ENCODE measurements around the gene UBAC2. TPM values are rescaled to one million over a fixed set of nuclear protein-coding genes. Genes with fewer than 3 reads are reported as not detected.

The UBAC2 gene
- total RNA-seq, 2 experiments from 2014 or later: 26.8 to 28.5 TPM

- intact Hi-C loops (cut with micrococcal nuclease; ENCODE audit: unreplicated experiment): no loop called here
- peaks cover 66% of the 10 kb centered on the region for H3K4me1 ChIP-seq (ENCODE audit: insufficient read depth, low read length, poor library complexity, severe bottlenecking)
- no TSS peak for BruUV-seq (replicated peaks)
- H3K79me2 ChIP-seq (ENCODE audit: insufficient read depth, low read depth, low read length): peaks cover 84% of the 10 kb centered on the region
- peak overlapping the region; percentile 64 for H3K4me3 ChIP-seq (ENCODE audit: low read depth, low read length, poor library complexity, severe bottlenecking)
- ChIA-PET CTCF (ENCODE audit: unreplicated experiment) (interaction anchor here (1.0 kb wide), 1 partner anchor 13 kb away, joined by 3 read pairs; no protein-coding TSS in a partner anchor), POLR2A (interaction anchor here (1.2 to 1.8 kb wide), 5 partner anchors 9 to 53 kb away, joined by 3 to 5 read pairs (median 4); partner anchors contain the start of gene GPR18)
- TF ChIP-seq, protein P1, sequence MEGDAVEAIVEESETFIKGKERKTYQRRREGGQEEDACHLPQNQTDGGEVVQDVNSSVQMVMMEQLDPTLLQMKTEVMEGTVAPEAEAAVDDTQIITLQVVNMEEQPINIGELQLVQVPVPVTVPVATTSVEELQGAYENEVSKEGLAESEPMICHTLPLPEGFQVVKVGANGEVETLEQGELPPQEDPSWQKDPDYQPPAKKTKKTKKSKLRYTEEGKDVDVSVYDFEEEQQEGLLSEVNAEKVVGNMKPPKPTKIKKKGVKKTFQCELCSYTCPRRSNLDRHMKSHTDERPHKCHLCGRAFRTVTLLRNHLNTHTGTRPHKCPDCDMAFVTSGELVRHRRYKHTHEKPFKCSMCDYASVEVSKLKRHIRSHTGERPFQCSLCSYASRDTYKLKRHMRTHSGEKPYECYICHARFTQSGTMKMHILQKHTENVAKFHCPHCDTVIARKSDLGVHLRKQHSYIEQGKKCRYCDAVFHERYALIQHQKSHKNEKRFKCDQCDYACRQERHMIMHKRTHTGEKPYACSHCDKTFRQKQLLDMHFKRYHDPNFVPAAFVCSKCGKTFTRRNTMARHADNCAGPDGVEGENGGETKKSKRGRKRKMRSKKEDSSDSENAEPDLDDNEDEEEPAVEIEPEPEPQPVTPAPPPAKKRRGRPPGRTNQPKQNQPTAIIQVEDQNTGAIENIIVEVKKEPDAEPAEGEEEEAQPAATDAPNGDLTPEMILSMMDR (conservative IDR thresholded peaks at IDR 0.05; ENCODE audit: low read length): no peak
- no peak for TF ChIP-seq EZH2phosphoT487 (IDR thresholded peaks at IDR 0.05; ENCODE audit: borderline replicate concordance, low read depth, low read length)
- DNase-seq (ENCODE audit: low spot score): no peak
- no peaks in the 10 kb centered on the region for H3K9me2 ChIP-seq (ENCODE audit: insufficient read depth, low read length)
- H4K20me1 ChIP-seq (ENCODE audit: insufficient read depth, low read length): peaks cover 44% of the 10 kb centered on the region
- no peaks in the 10 kb centered on the region for H3K9me3 ChIP-seq (ENCODE audit: low read length)
- peaks cover 20% of the 10 kb centered on the region for H3K36me3 ChIP-seq (ENCODE audit: insufficient read depth, low read length)
- peak overlapping the region; percentile 81 for H3K27ac ChIP-seq (ENCODE audit: low read depth, low read length, poor library complexity, severe bottlenecking)
- no peak overlapping the region for H2AFZ ChIP-seq (ENCODE audit: low read length)
- peak overlapping the region; percentile 96 for H3K4me2 ChIP-seq (ENCODE audit: low read length)
Measured at GRCh38 chr13:99205621-99206220, 5.1 kb downstream of the UBAC2 start.

DNA sequence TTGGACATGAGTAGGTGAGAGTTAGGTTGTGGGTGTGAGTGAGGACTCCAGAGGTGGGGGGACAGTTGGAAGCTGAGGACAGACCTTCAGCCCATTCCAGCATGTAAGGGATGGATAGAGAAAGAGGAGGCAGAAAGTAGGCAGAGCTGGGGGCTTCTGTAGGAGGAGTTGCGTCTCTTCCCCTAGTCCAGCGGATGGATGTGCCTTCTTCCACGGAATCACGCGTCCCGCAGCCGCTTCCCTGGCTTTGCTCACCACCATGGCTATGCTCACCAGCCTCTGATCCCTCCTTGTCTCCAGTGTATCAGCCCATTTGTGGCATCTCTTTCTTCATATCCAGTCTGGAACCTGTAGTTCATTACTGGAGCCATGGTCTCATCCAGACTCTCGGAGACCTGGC is 5.6 kb downstream of the UBAC2 start:
- Histone ChIP-seq H3K4me1 (ENCODE audit: insufficient read depth, low read length, poor library complexity, severe bottlenecking) (peaks cover 66% of the 10 kb centered on the region), H3K4me2 (ENCODE audit: low read length) (peak overlapping the region; percentile 96)
- intact Hi-C loops (cut with micrococcal nuclease; ENCODE audit: unreplicated experiment): no loop called here

More for the DNA sequence above, 5.6 kb downstream of the UBAC2 start:
- Histone ChIP-seq H3K79me2 (ENCODE audit: insufficient read depth, low read depth, low read length) (peaks cover 85% of the 10 kb centered on the region), H3K27ac (ENCODE audit: low read depth, low read length, poor library complexity, severe bottlenecking) (no peak overlapping the region), H2AFZ (ENCODE audit: low read length) (no peak overlapping the region), H3K36me3 (ENCODE audit: insufficient read depth, low read length) (peaks cover 25% of the 10 kb centered on the region), H3K9me3 (ENCODE audit: low read length) (no peaks in the 10 kb centered on the region), H3K9me2 (ENCODE audit: insufficient read depth, low read length) (no peaks in the 10 kb centered on the region), H3K4me3 (ENCODE audit: low read depth, low read length, poor library complexity, severe bottlenecking) (no peak overlapping the region), H4K20me1 (ENCODE audit: insufficient read depth, low read length) (peaks cover 44% of the 10 kb centered on the region)
- POLR2A ChIA-PET: interaction anchor here (1.2 to 1.8 kb wide), 5 partner anchors 9 to 52 kb away, joined by 3 to 5 read pairs (median 4); partner anchors contain the start of gene GPR18
- no TSS peak for BruUV-seq (replicated peaks)
- TF ChIP-seq EZH2phosphoT487 (IDR thresholded peaks at IDR 0.05; ENCODE audit: borderline replicate concordance, low read depth, low read length): no peak
- TF ChIP-seq, protein P1 (conservative IDR thresholded peaks at IDR 0.05; ENCODE audit: low read length): no peak
- no peak for DNase-seq (ENCODE audit: low spot score)
- CTCF ChIA-PET (ENCODE audit: unreplicated experiment): interaction anchor here (1.0 kb wide), 1 partner anchor 12 kb away, joined by 3 read pairs; no protein-coding TSS in a partner anchor

Measured in OCI-LY7 (cell line).